Measurements from ENCODE around the gene MAP7D3. TPM values are rescaled to one million over a fixed set of nuclear protein-coding genes. Genes with fewer than 3 reads are reported as not detected.

The MAP7D3 gene
- total and polyA plus RNA-seq, 2 of the 8 experiments (the other 6 are each of a cell fraction or from before 2014, with no cell fraction given), result 4.8 to 19.6 TPM

GRCh38 chrX:136171420-136171819, 79.8 kb downstream of the MAP7D3 start (continued):
- no peak for TF ChIP-seq SIN3A (conservative IDR thresholded peaks at IDR 0.05 in 1 of 2, IDR thresholded peaks at IDR 0.05 in 1 of 2; ENCODE audit: low read depth in 1 of 2, low read length in 2 of 2)
- no peak for TF ChIP-seq EZH2 (IDR thresholded peaks at IDR 0.05; ENCODE audit: low read depth, low read length, severe bottlenecking)
- no peak for TF ChIP-seq TCF12 (IDR thresholded peaks at IDR 0.05; ENCODE audit: low read depth, low read length)
- no peak for TF ChIP-seq GABPA (IDR thresholded peaks at IDR 0.05; ENCODE audit: borderline replicate concordance, insufficient read depth, low read length)
- TF ChIP-seq POLR2AphosphoS5 (IDR thresholded peaks at IDR 0.05; ENCODE audit: low read depth, low read length), result no peak
- TF ChIP-seq HDAC6 (IDR thresholded peaks at IDR 0.05; ENCODE audit: low read depth, low read length), result no peak
- no peak for TF ChIP-seq BCL11A (IDR thresholded peaks at IDR 0.05; ENCODE audit: low read depth in 2 of 2, low read length in 2 of 2)
- TF ChIP-seq BRCA1 (IDR thresholded peaks at IDR 0.05; ENCODE audit: low read depth, low read length), result no peak
- no peak for TF ChIP-seq GTF2F1 (IDR thresholded peaks at IDR 0.05; ENCODE audit: borderline replicate concordance, low read depth, low read length)
- no peak for TF ChIP-seq RAD21 (IDR thresholded peaks at IDR 0.05 in 1 of 2, conservative IDR thresholded peaks at IDR 0.05 in 1 of 2; ENCODE audit: low read depth in 2 of 2, low read length in 2 of 2)
